Endometrial microvascular endothelial cells (primary cell): ENCODE results near the gene ZNG1B. TPM values are rescaled to one million over a fixed set of nuclear protein-coding genes. Genes with fewer than 3 reads are reported as not detected.
"Not testable (repeated sequence)": the region's sequence is repeated elsewhere in the genome, so short reads cannot be mapped to it uniquely, and the experiment has no call there.

Source experiments
- in situ Hi-C: cut with HindIII; loops from 2 replicates; pipeline ENCODE4 v1.10.0; 2017; ENCODE audit warnings: low sequenced_read_pairs, low pct_unique_long_range_greater_than_20kb; ENCODE audit errors: inconsistent ontology term
- total RNA-seq: library from RNA; depleted of rRNA; stranded (reverse); fragments of >200 nt; gene quantifications from one replicate; pipeline ENCODE4 v1.2.3, GENCODE V29; 2015; ENCODE audit errors: inconsistent ontology term

ZNG1B gene
- 23.0 TPM for total RNA-seq

DNA sequence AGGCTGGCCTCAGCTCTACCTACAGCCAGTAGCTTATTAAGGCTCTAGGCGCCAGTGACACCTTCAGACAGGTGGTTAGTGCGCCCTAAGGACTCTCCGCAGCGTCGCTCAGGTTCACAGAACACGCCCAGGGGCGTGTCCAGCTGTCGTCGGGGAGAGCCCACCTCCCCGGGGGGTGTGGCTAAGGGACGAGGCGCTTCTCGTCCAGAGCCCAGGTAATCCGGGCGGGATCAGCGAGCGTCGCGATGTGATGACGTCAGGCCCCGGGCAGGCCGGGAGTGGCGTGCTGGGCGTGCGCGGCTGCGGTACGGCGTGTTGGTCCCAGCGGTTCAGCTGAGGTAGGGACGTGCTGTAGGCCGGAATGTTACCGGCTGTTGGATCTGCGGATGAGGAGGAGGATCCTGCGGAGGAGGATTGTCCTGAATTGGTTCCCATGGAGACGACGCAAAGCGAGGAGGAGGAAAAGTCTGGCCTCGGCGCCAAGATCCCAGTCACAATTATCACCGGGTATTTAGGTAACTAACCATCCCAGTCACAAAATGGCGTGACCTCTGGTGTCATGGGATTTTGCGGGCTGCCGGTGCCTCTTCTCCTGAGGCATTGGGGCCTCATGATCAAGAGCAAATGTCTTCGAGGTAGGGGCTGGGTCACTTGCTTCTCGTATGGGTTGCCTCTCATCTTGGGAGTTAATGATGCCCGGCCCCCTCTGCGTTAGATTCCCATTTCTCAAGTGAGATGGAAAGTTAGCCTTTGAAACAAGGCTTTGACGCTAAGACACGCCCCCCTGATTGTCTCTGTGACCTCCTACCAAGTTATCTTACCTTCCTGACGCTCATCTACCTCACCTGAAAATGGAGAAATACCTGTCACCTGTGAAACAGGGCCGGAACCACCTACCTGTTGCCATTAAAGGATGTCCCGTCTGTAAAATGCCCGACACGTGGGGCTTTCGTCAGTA is at the start of gene ZNG1B:
Gene ZNG1B (plus strand): TSS at position 184 of the 958 bp plus-strand sequence. CDS start 178 bp downstream, at position 362.
- in situ Hi-C loops, result not testable (repeated sequence)

DNA sequence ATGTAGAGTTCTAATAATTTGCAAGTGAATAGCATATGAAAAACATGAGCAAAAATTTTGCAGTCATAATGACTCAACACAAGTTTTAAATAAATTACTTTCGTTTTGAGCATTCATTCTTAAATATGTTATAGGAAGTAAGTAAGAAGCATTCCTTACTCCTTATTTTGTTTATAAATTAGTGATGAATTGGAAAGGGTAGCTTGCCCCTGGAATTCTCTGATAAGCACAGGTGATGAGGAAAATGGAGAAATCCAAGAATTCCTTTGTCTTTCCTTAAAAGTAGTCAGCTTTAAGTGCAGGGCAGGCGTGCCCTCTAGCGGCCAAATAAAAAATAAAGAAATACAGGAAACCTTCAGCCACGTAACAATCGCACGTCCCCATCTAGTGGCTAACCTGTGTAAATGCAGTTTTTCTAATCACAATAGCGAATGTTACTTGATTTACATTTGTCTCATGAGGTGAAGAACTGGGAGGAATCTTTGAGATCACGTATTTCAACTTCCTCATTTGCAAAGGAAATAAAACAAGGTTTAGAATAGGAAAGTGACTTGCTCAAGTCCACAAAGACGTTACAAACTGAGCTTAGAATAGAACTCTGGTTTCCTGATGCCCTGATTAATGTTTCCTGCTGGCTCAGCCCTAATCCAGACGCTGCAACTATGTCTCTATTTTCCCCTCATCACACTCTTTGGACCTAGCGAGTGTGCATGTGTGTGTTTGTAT is 47.2 kb upstream of the ZNG1B start:
- in situ Hi-C loops, result no loop called here

GRCh38 chr2:113391073-113391472 is 46.4 kb upstream of the ZNG1B start:
- in situ Hi-C loops, result no loop called here

DNA sequence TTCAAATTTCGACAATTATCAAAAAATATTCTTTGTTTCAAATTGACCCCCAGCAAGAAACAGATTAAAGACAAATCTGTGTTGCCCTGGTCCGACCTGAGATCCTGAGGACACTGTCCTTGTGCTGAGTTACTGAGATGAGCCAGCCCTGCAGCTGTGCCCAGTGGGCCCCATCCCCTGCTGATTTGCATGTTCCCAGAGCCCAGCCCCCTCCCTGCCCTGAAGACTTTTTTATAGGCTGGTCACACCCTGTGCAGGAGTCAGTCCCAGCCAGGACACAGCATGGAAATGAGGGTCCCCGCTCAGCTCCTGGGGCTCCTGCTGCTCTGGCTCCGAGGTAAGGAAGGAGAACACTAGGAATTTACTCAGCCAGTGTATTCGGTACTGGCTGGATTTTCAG is 31.4 kb upstream of the ZNG1B start:
- in situ Hi-C loops, result no loop called here

DNA sequence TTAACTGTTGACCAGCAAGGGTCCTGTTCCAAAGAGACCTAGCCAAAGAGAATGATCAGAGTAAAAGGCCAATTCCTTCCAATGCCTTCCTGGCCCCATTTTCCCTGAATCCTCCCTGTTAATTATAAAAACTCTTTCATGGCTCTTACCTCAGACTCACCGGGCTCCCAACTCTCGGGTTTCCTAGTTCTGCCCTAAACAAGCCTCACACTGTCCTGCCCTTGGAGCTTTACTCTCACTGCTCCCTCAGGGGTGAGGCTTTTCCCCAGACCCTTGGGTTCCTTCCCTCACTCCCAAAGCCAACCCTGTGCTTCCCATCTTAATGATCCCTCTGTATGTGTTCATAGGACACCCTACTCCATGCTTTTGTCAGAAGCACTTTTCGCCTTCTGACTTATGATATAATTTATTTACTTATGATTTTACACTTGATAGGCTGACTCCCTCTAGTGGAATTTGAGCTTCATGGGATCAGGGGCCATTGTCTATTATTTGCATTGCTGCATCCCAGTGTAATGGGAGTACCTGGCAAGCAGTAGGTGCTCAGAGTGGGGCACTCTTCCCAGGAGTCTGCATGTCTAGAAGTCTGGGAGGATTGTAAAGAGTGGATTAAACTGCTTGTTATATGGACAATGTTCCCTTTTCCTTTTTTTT is 29.9 kb upstream of the ZNG1B start:
- in situ Hi-C loops, result no loop called here

- in situ Hi-C loops, result not testable (repeated sequence)
These were observed 25.7 kb upstream of the ZNG1B start for GRCh38 chr2:113411725-113412352.

- in situ Hi-C loops, result not testable (repeated sequence)
These were observed 24.7 kb upstream of the ZNG1B start for GRCh38 chr2:113412774-113413173.

GRCh38 chr2:113431773-113432172 is 5.7 kb upstream of the ZNG1B start:
- in situ Hi-C loops, result not testable (repeated sequence)

DNA sequence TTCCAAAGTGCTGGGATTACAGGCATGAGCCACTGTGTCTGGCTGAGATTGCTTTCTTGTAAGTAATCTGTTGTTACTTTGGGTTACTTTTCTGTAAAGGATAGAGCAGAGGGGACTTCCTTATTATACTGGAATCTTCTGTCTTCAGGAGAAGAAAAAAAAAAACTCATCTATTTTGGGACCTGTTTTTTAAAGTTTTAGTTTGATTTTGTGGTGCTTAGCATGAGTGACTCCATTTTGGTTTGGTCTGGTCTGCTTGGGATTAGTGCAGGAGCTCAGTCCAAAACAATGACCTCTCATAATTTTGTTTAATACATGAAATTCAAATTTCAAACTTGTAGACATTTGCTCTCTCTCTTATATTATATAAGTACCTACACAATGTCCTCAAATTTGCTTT is 4.0 kb upstream of the ZNG1B start:
- in situ Hi-C loops, result not testable (repeated sequence)

- in situ Hi-C loops, result not testable (repeated sequence)
These were observed 28.3 kb downstream of the ZNG1B start for GRCh38 chr2:113465770-113466169.

- in situ Hi-C loops, result not testable (repeated sequence)
These were observed 39.3 kb downstream of the ZNG1B start for GRCh38 chr2:113476688-113477368.

DNA sequence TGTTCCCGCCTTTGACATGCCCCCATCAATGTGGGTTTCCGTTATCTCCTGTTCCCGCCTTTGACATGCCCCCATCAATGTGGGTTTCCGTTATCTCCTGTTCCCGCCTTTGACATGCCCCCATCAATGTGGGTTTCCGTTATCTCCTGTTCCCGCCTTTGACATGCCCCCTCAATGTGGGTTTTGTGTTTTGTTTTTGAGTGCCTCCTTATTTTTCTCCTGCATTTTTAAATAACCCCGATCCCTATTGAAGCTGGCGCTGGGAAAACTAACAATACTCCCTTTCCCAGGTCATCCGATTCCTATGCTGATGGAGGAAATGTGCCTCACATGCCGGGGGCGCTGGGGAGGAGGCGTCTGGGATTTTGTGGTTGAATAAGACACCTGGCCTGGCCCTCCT is 59.0 kb downstream of the ZNG1B start:
- in situ Hi-C loops, result not testable (repeated sequence)

DNA sequence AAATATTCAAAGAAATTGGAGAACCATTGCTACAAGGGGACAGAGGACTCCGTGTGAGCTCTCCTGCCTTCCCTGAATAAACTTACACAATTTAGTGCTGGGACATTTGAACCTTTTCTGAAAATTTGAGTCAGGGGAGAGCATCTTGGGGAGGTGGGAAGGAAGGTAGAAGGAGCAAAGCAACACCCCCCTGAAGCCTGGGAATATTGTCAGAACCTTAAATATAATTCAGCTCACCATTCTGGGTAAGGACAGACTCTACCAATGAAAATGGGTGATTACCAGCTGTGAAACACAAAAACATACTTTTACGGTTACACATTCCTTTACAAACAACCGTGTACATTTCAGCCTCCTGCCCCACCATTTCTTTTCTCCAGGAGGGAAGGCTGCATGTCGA is 60.9 kb downstream of the ZNG1B start, which contains the start of gene FOXD4L1:
Gene FOXD4L1 (plus strand): TSS at position 301 of the 400 bp plus-strand sequence. CDS start 592 bp downstream, outside the sequence.
- in situ Hi-C loops, result not testable (repeated sequence)

DNA sequence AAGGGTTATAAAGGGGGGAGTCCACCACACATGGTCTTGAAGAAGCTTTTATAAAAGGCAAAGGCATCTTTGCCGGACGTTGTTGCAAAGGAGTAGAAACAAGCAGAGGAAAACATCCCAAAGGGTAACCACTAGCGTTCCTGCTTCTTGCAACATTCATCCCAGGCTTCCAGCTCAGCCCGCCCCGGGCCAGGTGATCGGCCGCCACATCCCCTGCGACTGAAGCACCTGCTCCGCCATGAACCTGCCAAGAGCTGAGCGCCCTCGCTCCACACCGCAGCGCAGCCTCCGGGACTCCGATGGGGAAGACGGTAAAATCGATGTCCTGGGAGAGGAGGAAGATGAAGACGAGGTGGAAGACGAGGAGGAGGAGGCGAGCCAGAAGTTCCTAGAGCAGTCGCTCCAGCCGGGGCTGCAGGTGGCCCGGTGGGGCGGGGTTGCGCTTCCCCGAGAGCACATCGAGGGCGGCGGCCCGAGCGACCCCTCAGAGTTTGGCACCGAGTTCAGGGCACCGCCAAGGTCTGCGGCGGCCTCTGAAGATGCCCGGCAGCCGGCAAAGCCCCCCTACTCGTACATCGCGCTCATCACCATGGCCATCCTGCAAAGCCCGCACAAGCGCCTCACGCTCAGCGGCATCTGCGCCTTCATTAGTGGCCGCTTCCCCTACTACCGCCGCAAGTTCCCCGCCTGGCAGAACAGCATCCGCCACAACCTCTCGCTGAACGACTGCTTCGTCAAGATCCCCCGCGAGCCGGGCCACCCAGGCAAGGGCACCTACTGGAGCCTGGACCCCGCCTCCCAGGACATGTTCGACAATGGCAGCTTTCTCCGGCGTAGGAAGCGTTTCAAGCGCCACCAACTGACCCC is 61.8 kb downstream of the ZNG1B start:
- in situ Hi-C loops, result not testable (repeated sequence)

GRCh38 chr2:113499886-113500722 is 62.6 kb downstream of the ZNG1B start:
- in situ Hi-C loops, result not testable (repeated sequence)

- in situ Hi-C loops, result not testable (repeated sequence)
These were observed 63.2 kb downstream of the ZNG1B start for GRCh38 chr2:113500723-113501038.
